GM19324 (cell line): Measurements from ENCODE around the gene LPIN2.

Source experiments
- ATAC-seq: cut with Tn5 transposase; IDR thresholded peaks from one replicate; pipeline ENCODE4 v1.9.1; 2021; ENCODE audit warnings: mild to moderate bottlenecking, moderate library complexity; ENCODE audit not compliant: unreplicated experiment, low FRiP score

LPIN2 gene

DNA sequence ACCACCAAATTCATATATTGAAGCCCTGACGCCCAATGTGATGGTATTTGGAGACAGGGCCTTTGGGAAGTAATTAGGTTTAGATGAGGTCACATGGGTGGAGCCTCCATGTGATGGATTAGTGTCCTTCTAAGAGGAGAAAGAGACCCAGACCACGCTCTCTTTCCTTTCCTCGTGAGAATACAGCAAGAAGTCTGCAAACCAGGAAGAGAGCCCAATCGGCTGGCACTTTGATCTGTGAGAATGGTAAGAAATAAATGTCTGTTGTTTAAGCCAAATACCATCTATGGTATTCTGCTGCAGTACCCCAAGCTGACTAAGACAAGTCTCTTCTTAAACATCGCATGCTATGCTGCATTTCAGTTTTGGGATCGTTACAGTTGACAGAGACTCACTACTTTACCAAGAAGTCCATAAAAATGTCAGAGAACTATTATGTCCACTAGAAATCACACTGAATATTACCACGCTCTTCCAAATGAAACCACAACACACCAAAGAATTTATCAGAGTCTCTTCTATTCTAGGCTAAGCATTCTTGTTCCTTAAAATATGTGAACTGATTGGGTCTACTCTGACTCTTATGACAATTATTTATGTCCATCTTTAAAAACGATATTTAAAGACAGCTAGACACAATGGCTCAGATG is 48.5 kb downstream of the LPIN2 start:
- ATAC-seq: no peak
